Bronchial epithelial cell (primary cell): Measurements from ENCODE around the gene OPCML. TPM values are rescaled to one million over a fixed set of nuclear protein-coding genes. Genes with fewer than 3 reads are reported as not detected.

Experiments used
- DNase-seq: peaks from one replicate; pipeline ENCODE4 v3.0.0-alpha.2; 2010; ENCODE audit warnings: low read depth
- FAIRE-seq: peaks from 2 replicates; lab custom pipeline; 2011; peaks lifted over from hg19 to GRCh38; lab: Jason Lieb, UNC
- H3K27me3 ChIP-seq: 2 replicates; pipeline ENCODE4 v1.5.1; 2011; ENCODE audit warnings: low read length; ENCODE audit not compliant: control insufficient read depth, insufficient read depth
- H3K36me3 ChIP-seq: 2 replicates; pipeline ENCODE4 v1.5.1; 2011; ENCODE audit warnings: low read length; ENCODE audit not compliant: control insufficient read depth, insufficient read depth
- H3K4me3 ChIP-seq: 2 replicates; pipeline ENCODE4 v1.5.1; 2011; ENCODE audit warnings: mild to moderate bottlenecking, low read depth, low read length, control low read depth
- total RNA-seq: library from RNA; depleted of rRNA; stranded (reverse); fragments of >200 nt; gene quantifications from 2 replicates; pipeline ENCODE4 v1.2.1, GENCODE V29; 2014
- TF ChIP-seq, protein P1 (sequence below): IDR thresholded peaks from 2 replicates; pipeline ENCODE4 v1.5.1; 2011; ENCODE audit warnings: mild to moderate bottlenecking, moderate library complexity, low read length, control low read depth, inconsistent platforms; ENCODE audit not compliant: insufficient read depth, severe bottlenecking

OPCML gene
- total RNA-seq, 1 donor from 2014 or later = not detected

DNA sequence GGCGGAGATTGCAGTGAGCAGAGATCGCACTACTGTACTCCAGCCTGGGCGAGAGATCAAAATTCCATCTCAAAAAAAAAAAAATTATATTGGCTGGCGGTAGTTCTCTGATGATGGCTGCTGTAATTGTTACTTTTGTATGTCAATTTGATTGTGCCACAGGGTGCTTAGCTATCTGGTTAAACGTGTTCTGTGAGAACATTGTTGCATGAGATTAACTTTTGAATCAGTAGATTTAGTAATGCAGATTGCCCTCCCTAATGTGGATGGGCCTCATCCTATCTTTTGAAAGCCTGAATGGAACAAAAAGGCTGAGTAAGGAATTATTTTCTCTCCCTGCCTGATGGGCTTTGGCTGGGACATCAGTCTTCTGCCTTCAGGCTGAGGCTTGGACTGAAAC, 654.2 kb downstream of the OPCML start:
- no peaks in the 10 kb centered on the region for H3K36me3 ChIP-seq
- DNase-seq (no peak), FAIRE-seq (no peak)
- TF ChIP-seq, protein P1, sequence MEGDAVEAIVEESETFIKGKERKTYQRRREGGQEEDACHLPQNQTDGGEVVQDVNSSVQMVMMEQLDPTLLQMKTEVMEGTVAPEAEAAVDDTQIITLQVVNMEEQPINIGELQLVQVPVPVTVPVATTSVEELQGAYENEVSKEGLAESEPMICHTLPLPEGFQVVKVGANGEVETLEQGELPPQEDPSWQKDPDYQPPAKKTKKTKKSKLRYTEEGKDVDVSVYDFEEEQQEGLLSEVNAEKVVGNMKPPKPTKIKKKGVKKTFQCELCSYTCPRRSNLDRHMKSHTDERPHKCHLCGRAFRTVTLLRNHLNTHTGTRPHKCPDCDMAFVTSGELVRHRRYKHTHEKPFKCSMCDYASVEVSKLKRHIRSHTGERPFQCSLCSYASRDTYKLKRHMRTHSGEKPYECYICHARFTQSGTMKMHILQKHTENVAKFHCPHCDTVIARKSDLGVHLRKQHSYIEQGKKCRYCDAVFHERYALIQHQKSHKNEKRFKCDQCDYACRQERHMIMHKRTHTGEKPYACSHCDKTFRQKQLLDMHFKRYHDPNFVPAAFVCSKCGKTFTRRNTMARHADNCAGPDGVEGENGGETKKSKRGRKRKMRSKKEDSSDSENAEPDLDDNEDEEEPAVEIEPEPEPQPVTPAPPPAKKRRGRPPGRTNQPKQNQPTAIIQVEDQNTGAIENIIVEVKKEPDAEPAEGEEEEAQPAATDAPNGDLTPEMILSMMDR = no peak
- no peak overlapping the region for H3K4me3 ChIP-seq
- no peaks in the 10 kb centered on the region for H3K27me3 ChIP-seq

DNA sequence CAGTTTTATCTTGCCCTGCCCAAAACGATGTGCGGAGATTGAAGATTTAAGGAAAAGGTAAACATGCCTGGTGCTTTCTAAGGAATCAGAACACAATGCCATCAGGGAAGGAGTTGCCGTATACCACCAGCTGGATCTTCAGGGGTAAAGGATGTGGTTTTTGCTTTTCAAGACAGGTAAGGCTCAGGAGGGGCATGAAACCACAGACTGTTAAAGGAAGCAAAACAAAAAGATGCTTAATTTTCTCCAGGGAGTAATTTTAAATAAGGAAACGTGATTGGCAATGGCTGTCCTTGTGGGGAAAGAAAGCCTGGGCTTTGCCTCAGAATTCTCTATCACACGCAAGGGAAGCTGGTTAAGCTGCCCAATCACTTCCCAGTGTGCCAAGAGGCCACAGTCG, 655.6 kb downstream of the OPCML start:
- DNase-seq (no peak), FAIRE-seq (no peak)
- no peaks in the 10 kb centered on the region for H3K27me3 ChIP-seq
- TF ChIP-seq, protein P1 = no peak
- H3K36me3 ChIP-seq = no peaks in the 10 kb centered on the region
- H3K4me3 ChIP-seq = no peak overlapping the region

DNA sequence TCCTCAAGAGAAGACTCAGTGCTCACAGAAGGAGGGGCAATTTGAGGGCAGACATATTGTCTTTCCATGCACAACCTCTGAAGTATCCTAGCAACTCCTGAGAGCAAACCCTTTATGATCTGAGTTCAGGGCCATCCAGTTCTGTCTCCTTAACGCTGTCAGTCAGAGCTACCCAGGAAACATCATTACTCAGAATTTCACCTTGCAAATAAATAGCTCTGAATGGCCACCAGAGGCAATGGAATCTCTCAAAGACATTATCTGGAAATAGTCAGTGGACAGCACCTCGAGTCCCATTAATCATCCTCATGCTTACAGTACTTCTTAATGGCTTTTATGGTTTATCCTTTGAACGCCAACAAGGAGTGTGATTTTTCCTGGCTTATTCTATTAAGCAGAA, 656.1 kb downstream of the OPCML start:
- no peak for DNase-seq
- H3K36me3 ChIP-seq = no peaks in the 10 kb centered on the region
- no peak for FAIRE-seq
- no peaks in the 10 kb centered on the region for H3K27me3 ChIP-seq
- H3K4me3 ChIP-seq = no peak overlapping the region
- TF ChIP-seq, protein P1 = no peak

DNA sequence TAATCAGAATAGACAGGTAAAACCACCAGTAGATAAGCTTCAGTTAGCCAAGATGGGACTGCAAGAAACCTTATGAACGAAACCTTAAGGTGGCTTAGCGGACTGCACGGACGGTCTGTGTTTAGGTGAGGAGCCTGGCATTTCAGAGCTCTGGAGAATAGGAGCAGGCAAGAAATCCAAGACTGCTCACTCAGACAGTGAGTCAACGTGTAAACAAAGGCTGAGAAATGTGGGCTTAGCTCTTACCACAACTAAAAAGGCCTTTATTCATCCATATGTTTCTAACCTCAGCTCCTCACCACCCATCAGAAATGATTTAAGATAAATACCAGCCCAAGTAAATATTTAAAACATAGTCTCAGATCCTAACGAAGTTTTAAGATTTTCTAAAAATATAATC, 657.7 kb downstream of the OPCML start:
- H3K4me3 ChIP-seq = no peak overlapping the region
- DNase-seq (peak; percentile 84), FAIRE-seq (peak; percentile 58)
- H3K27me3 ChIP-seq = no peaks in the 10 kb centered on the region
- H3K36me3 ChIP-seq = no peaks in the 10 kb centered on the region
- TF ChIP-seq, protein P1 = no peak

DNA sequence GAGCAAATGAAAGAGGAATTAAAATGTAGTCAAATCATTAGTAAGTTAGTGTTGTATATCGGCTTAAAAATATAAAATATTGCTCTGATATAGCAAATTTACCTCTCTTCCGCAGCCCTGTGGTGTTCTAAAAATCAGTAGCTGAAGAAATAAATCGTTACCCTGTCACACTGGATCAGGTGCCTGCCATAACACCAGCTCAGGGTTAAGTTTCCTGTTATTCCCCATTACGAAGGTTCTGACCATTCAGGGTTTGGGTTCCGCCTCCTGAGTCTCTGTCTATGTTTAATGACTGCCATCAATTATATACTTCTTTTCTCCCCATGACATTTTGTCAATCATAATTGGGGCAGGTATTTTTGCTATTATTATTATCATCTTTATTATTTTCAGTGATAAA, 658.5 kb downstream of the OPCML start:
- Histone ChIP-seq H3K4me3 (no peak overlapping the region), H3K27me3 (no peaks in the 10 kb centered on the region), H3K36me3 (no peaks in the 10 kb centered on the region)
- FAIRE-seq (no peak), DNase-seq (no peak)
- TF ChIP-seq, protein P1 = no peak

DNA sequence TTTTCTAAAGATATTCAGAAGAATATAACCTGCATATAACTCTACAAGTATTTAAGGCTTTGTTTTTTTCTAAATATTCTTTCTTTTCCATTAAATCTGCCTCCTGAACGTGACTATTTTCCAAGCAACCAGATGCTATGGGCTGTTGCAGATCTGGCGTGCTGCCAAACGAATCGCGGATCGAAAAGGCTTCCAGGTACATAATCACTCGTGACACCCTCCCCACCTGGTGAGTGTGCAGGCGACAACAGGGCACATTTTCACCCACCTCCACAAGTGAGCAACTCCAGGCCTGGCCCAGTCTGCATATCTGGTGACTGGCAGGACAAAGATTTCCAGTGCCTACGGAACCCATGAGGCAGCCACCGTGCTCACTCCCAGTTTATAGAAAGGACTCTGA, 660.1 kb downstream of the OPCML start:
- FAIRE-seq = no peak
- DNase-seq = no peak
- no peaks in the 10 kb centered on the region for H3K36me3 ChIP-seq
- TF ChIP-seq, protein P1 = no peak
- no peak overlapping the region for H3K4me3 ChIP-seq
- H3K27me3 ChIP-seq = no peaks in the 10 kb centered on the region
